ENCODE data around the gene RSBN1L. TPM values are rescaled to one million over a fixed set of nuclear protein-coding genes. Genes with fewer than 3 reads are reported as not detected.
"Not testable (repeated sequence)": the region's sequence is repeated elsewhere in the genome, so short reads cannot be mapped to it uniquely, and the experiment has no call there.

RSBN1L gene
- 15.9 and 16.7 TPM in 2 replicates for total RNA-seq (2022)
- Bru-seq, nascent RNA: percentile 83 among the genes with signal in this experiment
- BruChase-seq, experiment 1, labeled RNA remaining after a 6-hour chase: percentile 67 among the genes with signal in this experiment
- BruChase-seq, experiment 2, labeled RNA remaining after a 2-hour chase: percentile 75 among the genes with signal in this experiment
- long read RNA-seq, full-length matches to known transcripts: 10 of 20 reads
- long read RNA-seq, partial matches to known transcripts: 7 of 20 reads
- long read RNA-seq, other reads (novel, unspliced or antisense): 3 of 20 reads

DNA sequence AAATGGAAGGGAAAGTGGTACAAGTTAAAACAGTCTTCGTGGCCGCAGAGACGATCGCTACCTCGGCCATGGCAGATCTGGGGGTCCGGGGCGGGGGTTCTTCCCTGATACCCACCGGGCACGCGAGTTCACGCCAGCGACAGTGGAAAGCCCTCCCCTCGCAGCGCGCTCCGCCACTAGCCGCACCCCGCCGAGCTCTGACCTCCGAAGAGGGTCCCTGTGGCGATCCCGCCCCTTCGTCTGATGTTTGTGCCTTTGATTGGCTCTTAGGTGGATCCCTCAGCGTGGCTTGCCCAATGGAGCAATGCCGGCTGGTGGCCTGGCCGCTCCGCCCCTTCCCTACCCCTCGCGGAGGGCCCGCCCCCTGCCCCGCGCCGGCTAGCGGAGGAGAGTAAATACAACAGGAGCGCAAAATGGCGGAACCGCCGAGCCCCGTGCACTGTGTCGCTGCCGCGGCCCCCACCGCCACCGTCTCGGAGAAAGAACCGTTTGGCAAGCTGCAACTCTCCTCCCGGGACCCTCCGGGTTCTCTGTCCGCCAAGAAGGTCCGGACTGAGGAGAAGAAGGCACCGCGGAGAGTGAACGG lies at the start of gene RSBN1L:
Gene RSBN1L, plus strand, starts transcription at position 403 of the 586 bp plus-strand sequence. Its CDS starts 11 bp downstream, at position 414.
- Mint-ChIP-seq H3K36me3 (ENCODE audit: insufficient read depth, unreplicated experiment) (peaks cover 67% of the 10 kb centered on the region), H3K4me3 (ENCODE audit: low read depth, unreplicated experiment) (peak within 1 kb of the TSS; percentile 96), H3K9me3 (ENCODE audit: low read depth, unreplicated experiment) (no peaks in the 10 kb centered on the region), H3K27me3 (ENCODE audit: unreplicated experiment) (no peaks in the 10 kb centered on the region), H3K27ac (ENCODE audit: unreplicated experiment) (peak within 1 kb of the TSS; percentile 90), H3K4me1 (ENCODE audit: low read depth, unreplicated experiment) (peaks cover 22% of the 10 kb centered on the region)
- no TSS peak for BruUV-seq (replicated peaks)
- CTCF ChIA-PET: interaction anchor here (0.8 to 2.6 kb wide), 6 partner anchors 10 to 44 kb away, joined by 3 to 8 read pairs (median 3); no protein-coding TSS in a partner anchor
- TF ChIP-seq, protein P1, sequence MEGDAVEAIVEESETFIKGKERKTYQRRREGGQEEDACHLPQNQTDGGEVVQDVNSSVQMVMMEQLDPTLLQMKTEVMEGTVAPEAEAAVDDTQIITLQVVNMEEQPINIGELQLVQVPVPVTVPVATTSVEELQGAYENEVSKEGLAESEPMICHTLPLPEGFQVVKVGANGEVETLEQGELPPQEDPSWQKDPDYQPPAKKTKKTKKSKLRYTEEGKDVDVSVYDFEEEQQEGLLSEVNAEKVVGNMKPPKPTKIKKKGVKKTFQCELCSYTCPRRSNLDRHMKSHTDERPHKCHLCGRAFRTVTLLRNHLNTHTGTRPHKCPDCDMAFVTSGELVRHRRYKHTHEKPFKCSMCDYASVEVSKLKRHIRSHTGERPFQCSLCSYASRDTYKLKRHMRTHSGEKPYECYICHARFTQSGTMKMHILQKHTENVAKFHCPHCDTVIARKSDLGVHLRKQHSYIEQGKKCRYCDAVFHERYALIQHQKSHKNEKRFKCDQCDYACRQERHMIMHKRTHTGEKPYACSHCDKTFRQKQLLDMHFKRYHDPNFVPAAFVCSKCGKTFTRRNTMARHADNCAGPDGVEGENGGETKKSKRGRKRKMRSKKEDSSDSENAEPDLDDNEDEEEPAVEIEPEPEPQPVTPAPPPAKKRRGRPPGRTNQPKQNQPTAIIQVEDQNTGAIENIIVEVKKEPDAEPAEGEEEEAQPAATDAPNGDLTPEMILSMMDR (IDR thresholded peaks at IDR 0.05; ENCODE audit: unreplicated experiment): no peak
- DNase-seq: peak; percentile 96
- intact Hi-C loops (cut with micrococcal nuclease; ENCODE audit: unreplicated experiment): loop anchor here (5.0 kb wide), 1 partner anchor 66 kb away; no protein-coding TSS in a partner anchor

DNA sequence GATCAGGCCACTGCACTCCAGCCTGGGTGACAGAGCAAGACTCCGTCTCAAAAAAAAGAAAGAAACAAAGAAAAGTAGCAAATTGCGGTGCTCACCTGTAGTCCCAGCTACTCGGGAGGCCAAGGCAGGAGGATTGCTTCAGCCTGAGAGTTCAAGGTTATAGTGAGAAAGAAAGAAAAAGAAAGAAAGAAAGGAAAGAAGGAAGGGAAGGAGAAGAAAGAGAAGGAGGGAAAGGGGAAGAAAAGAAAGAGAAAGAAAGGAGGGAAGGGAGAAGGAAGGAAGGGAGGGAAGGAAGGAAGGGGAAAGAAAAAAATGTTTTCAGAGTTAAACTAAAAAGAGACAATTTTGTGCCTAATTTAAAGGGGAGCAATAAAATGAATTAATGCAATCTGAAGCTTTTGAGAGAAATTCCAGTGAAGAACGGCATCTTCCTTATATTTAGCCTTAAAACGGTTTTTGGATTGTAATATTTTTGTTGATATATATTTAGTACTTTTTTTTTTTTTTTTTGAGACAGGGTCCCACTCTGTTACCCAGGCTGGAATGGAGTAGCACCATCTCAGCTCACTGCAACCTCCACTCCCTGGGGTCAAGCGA lies 47.4 kb upstream of the RSBN1L start:
- TF ChIP-seq, protein P1 (IDR thresholded peaks at IDR 0.05; ENCODE audit: unreplicated experiment): no peak
- no TSS peak for BruUV-seq (replicated peaks)
- H3K9me3 Mint-ChIP-seq (ENCODE audit: low read depth, unreplicated experiment): no peaks in the 10 kb centered on the region
- no peaks in the 10 kb centered on the region for H3K27me3 Mint-ChIP-seq (ENCODE audit: unreplicated experiment)
- DNase-seq: no peak
- intact Hi-C loops (cut with micrococcal nuclease; ENCODE audit: unreplicated experiment): no loop called here
- CTCF ChIA-PET: no interaction called here
- no peak overlapping the region for H3K27ac Mint-ChIP-seq (ENCODE audit: unreplicated experiment)
- no peak overlapping the region for H3K4me3 Mint-ChIP-seq (ENCODE audit: low read depth, unreplicated experiment)
- H3K4me1 Mint-ChIP-seq (ENCODE audit: low read depth, unreplicated experiment): peaks cover 8% of the 10 kb centered on the region
- peaks cover 24% of the 10 kb centered on the region for H3K36me3 Mint-ChIP-seq (ENCODE audit: insufficient read depth, unreplicated experiment)

DNA sequence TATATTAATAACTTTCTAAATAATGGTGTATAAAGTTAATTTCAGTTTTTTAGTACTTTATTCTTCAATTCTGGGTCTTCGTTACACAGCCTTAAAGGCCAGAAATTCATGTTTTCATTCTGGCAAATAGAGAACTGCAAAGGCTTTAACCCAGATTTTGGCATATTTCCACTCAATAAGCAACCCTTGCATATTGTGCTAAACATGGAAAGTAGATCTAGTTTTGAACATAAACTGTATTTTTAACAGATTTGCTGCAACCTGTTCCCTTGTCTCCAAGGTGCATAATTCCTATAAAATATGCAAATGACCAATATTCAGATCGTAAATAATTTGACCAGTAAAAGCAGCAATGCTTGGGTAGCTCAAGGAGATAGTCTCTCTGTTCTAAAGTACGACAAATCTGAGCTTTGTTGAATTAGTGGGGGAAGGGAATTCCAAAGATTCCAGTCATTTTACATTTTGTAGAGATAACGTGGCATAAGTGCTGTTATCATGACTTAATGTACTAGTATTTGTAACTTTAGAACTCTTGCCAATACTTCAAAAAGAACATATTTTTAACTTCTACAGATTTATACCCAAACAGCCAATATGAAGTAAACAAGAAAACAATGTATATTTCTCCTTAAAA lies 46.4 kb upstream of the RSBN1L start:
- Mint-ChIP-seq H3K36me3 (ENCODE audit: insufficient read depth, unreplicated experiment) (peaks cover 22% of the 10 kb centered on the region), H3K4me3 (ENCODE audit: low read depth, unreplicated experiment) (no peak overlapping the region), H3K9me3 (ENCODE audit: low read depth, unreplicated experiment) (no peaks in the 10 kb centered on the region), H3K4me1 (ENCODE audit: low read depth, unreplicated experiment) (peaks cover 8% of the 10 kb centered on the region), H3K27me3 (ENCODE audit: unreplicated experiment) (no peaks in the 10 kb centered on the region), H3K27ac (ENCODE audit: unreplicated experiment) (no peak overlapping the region)
- TF ChIP-seq, protein P1 (IDR thresholded peaks at IDR 0.05; ENCODE audit: unreplicated experiment): no peak
- DNase-seq: no peak
- intact Hi-C loops (cut with micrococcal nuclease; ENCODE audit: unreplicated experiment): no loop called here
- CTCF ChIA-PET: no interaction called here
- BruUV-seq (replicated peaks): no TSS peak

DNA sequence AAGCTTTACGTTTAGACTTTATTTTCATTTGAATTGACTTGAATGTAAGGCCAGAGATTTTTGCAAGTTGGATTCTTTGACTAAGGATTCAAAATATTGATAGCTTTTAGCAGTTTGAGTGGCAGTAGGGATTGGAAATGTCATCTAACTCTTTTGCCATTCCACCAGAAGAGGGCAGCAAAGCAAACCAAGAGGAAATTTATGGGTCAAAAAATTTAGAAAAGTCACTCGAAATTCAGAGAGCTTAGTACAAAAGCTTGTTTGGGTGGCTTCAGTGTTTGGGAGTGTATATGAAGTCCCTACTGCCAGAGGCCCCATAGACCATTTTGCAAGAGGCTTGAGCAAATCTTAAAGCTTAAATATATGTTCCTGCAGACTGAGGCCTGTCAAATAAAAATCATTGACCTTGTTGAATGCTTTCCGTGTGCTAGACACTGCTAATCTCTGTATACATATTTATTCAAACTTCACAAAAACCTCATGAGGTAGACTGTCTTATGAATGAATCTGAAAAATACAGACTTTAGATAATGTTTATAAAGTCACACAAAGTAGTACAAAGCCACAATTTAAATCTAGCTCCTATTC lies 44.6 kb upstream of the RSBN1L start:
- H3K9me3 Mint-ChIP-seq (ENCODE audit: low read depth, unreplicated experiment): no peaks in the 10 kb centered on the region
- TF ChIP-seq, protein P1 (IDR thresholded peaks at IDR 0.05; ENCODE audit: unreplicated experiment): peak; percentile 27
- intact Hi-C loops (cut with micrococcal nuclease; ENCODE audit: unreplicated experiment): no loop called here
- H3K4me1 Mint-ChIP-seq (ENCODE audit: low read depth, unreplicated experiment): peaks cover 8% of the 10 kb centered on the region
- CTCF ChIA-PET: interaction anchor here (0.9 to 1.4 kb wide), 7 partner anchors 10 to 238 kb away, joined by 3 to 6 read pairs (median 3); partner anchors contain the start of gene RSBN1L
- DNase-seq: peak; percentile 25
- no TSS peak for BruUV-seq (replicated peaks)
- H3K27ac Mint-ChIP-seq (ENCODE audit: unreplicated experiment): no peak overlapping the region
- no peaks in the 10 kb centered on the region for H3K27me3 Mint-ChIP-seq (ENCODE audit: unreplicated experiment)
- peaks cover 14% of the 10 kb centered on the region for H3K36me3 Mint-ChIP-seq (ENCODE audit: insufficient read depth, unreplicated experiment)
- H3K4me3 Mint-ChIP-seq (ENCODE audit: low read depth, unreplicated experiment): no peak overlapping the region

DNA sequence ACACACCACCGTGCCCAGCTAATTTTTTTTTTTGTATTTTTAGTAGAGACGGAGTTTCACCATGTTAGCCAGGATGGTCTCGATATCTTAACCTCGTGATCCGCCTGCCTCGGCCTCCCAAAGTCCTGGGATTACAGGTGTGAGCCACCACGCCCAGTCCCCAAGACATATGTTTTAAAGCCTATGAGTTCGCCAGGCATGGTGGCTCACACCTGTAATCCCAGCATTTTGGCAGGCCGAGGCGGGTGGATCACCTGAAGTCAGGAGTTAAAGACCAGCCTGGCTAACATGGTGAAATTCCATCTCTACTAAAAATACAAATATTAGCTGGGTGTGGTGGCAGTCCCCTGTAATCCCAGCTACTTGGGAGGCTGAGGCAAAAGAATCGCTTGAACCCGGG lies 43.4 kb upstream of the RSBN1L start:
- CTCF ChIA-PET; H3K4me1 Mint-ChIP-seq (ENCODE audit: low read depth, unreplicated experiment); H3K36me3 Mint-ChIP-seq (ENCODE audit: insufficient read depth, unreplicated experiment); H3K4me3 Mint-ChIP-seq (ENCODE audit: low read depth, unreplicated experiment); intact Hi-C loops (cut with micrococcal nuclease; ENCODE audit: unreplicated experiment); H3K9me3 Mint-ChIP-seq (ENCODE audit: low read depth, unreplicated experiment); H3K27me3 Mint-ChIP-seq (ENCODE audit: unreplicated experiment); H3K27ac Mint-ChIP-seq (ENCODE audit: unreplicated experiment); BruUV-seq (replicated peaks); DNase-seq: not testable (repeated sequence)

All from Calu3 (cell line).